AG09319 (cell line): Measurements from ENCODE around the gene MLF2.

Experiments
- DNase-seq: peaks from one replicate; pipeline ENCODE4 v3.0.0-alpha.2; 2010; ENCODE audit warnings: low read depth; ENCODE audit errors: extremely low read depth
- CTCF ChIP-seq: IDR thresholded peaks from 2 replicates; pipeline ENCODE4 v1.5.1; 2011; ENCODE audit warnings: low read depth, mild to moderate bottlenecking, inconsistent platforms, low read length, moderate library complexity

MLF2 gene

GRCh38 chr12:6701078-6701768, 51.7 kb downstream of the MLF2 start:
- DNase-seq = no peak
- no peak for TF ChIP-seq CTCF

- no peak for TF ChIP-seq CTCF
- no peak for DNase-seq
Measured at GRCh38 chr12:6700646-6701051, 52.3 kb downstream of the MLF2 start, which contains the start of gene PIANP. Gene PIANP (minus strand): TSS chr12:6700815. CDS start chr12:6698061, 2,754 bp downstream.

- TF ChIP-seq CTCF = no peak
- no peak for DNase-seq
Measured at GRCh38 chr12:6699989-6700645, 52.8 kb downstream of the MLF2 start.

GRCh38 chr12:6699259-6699988, 53.5 kb downstream of the MLF2 start:
- TF ChIP-seq CTCF = no peak
- no peak for DNase-seq

GRCh38 chr12:6698352-6699046, 54.4 kb downstream of the MLF2 start:
- DNase-seq = no peak
- TF ChIP-seq CTCF = no peak
